Cardiac fibroblast (primary cell): Measurements from ENCODE around the gene STK32C.

Experiments
- DNase-seq, 2 donors: peaks; one replicate each; pipeline versions ENCODE4 v3.0.0 to v3.0.0-alpha.2; 2010; ENCODE audit warnings: low read depth in 2 of 2
- H3K4me3 ChIP-seq, 2 donors: replicated peaks in 1 of 2; 1 replicate in 1 of 2; 2 replicates in 1 of 2; pipeline ENCODE4 v1.5.1; 2011; ENCODE audit warnings: low read depth in 2 of 2, low read length in 2 of 2, mild to moderate bottlenecking in 2 of 2, moderate library complexity in 1 of 2
- CTCF ChIP-seq: IDR thresholded peaks from one replicate; pipeline ENCODE4 v1.5.1; 2011; ENCODE audit warnings: low read depth, mild to moderate bottlenecking, low read length, inconsistent platforms

STK32C gene

GRCh38 chr10:132237396-132237795 lies 70.4 kb downstream of the STK32C start:
- no peak overlapping the region for H3K4me3 ChIP-seq
- TF ChIP-seq CTCF: no peak
- DNase-seq: no peak

GRCh38 chr10:132236881-132237280 lies 70.9 kb downstream of the STK32C start:
- no peak for DNase-seq
- no peak for TF ChIP-seq CTCF
- no peak overlapping the region for H3K4me3 ChIP-seq

- no peak overlapping the region for H3K4me3 ChIP-seq
- no peak for DNase-seq
- no peak for TF ChIP-seq CTCF
These were observed 71.6 kb downstream of the STK32C start for GRCh38 chr10:132236161-132236560.

GRCh38 chr10:132234860-132235259 lies 72.9 kb downstream of the STK32C start:
- no peak overlapping the region for H3K4me3 ChIP-seq
- no peak for DNase-seq
- no peak for TF ChIP-seq CTCF

GRCh38 chr10:132233501-132234085 lies 74.2 kb downstream of the STK32C start:
- no peak for DNase-seq
- TF ChIP-seq CTCF: no peak
- H3K4me3 ChIP-seq: no peak overlapping the region

- no peak for TF ChIP-seq CTCF
- H3K4me3 ChIP-seq: no peak overlapping the region
- DNase-seq: no peak
These were observed 74.8 kb downstream of the STK32C start for GRCh38 chr10:132232981-132233380.
